Measurements from ENCODE around the gene RND1.

The RND1 gene

GRCh38 chr12:48807981-48808380 is 57.7 kb downstream of the RND1 start:
- H3K27me3 ChIP-seq (ENCODE audit: control insufficient read depth in 1 of 2, insufficient read depth in 2 of 2, low read length in 2 of 2), result no peaks in the 10 kb centered on the region
- H3K4me3 ChIP-seq (ENCODE audit: low read length in 2 of 2), result no peak overlapping the region
- peaks cover 14% of the 10 kb centered on the region for H3K4me1 ChIP-seq (ENCODE audit: control insufficient read depth, insufficient read depth, low read length)
- no peak overlapping the region for H3K27ac ChIP-seq (ENCODE audit: low read length)
- H3K36me3 ChIP-seq (ENCODE audit: control insufficient read depth in 2 of 2, insufficient read depth in 2 of 2, low read length in 2 of 2), result no peaks in the 10 kb centered on the region
- H3K9me3 ChIP-seq (ENCODE audit: control insufficient read depth in 2 of 2, low read length in 2 of 2), result no peaks in the 10 kb centered on the region
- H3K9ac ChIP-seq (ENCODE audit: low read length in 2 of 2), result no peak overlapping the region
